ENCODE data around the gene SLC9C2.

- TF ChIP-seq CTCF (IDR thresholded peaks at IDR 0.05) (no peak), POLR2A (IDR thresholded peaks at IDR 0.05) (no peak), POLR2AphosphoS5 (IDR thresholded peaks at IDR 0.05) (no peak), EP300 (IDR thresholded peaks at IDR 0.05) (no peak)
Observed at GRCh38 chr1:173551699-173552098, 51.2 kb downstream of the SLC9C2 start.
